ENCODE measurements around the gene PHACTR3. TPM values are rescaled to one million over a fixed set of nuclear protein-coding genes. Genes with fewer than 3 reads are reported as not detected.

Gene PHACTR3
- total and polyA plus RNA-seq, 2 donors (not counting 1 experiment from before 2014, with no cell fraction given), result not detected

DNA sequence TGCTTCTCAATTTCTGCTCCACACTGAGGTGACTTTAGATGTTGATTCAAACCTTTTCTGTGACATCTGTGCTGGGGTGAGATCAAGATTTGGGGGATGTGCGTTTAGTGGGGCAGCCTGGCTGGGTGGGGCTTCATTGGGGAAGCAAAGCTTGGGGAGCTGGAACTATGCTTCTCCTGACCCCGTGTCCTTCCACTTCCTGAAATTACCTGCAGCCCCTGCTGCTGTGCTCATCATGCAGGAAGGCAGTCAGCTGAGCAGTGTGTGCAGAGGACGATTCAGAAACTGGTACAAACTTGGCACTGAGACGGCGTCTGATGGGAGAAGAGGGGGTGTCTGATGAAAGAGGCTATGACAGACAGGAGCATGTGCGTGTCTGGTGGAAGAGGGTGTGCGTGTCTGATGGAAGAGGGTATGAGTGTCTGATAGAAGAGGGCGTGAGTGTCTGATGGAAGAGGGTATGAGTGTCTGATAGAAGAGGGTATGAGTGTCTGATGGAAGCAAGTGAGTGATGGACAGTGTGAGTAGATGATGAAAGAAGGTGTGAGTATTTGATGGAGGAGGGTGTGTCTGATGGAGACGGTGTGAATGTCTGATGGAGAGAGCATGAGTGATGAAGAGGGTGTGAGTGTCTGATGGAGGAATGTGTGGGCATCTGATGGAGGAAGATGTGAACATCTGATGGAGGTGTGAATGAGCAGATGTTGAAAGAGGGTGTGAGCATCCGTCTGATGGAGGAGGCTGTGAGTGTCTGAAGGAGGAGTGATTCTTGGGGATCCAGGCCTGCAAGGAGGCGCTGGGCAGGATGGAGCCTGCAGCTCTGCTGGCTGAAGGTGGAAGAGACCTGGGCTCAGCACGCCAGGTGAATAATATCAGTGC lies 225.7 kb downstream of the PHACTR3 start:
- Histone ChIP-seq H3K4me1 (ENCODE audit: control insufficient read depth, extremely low read depth, insufficient read depth, low read length) (no peaks in the 10 kb centered on the region), H3K4me2 (ENCODE audit: extremely low read depth, insufficient read depth, low read length) (no peak overlapping the region), H3K79me2 (ENCODE audit: control insufficient read depth, insufficient read depth, low read length) (no peaks in the 10 kb centered on the region), H3K4me3 (replicated peaks in 1 of 4; ENCODE audit: control extremely low read depth in 1 of 4, insufficient read depth in 1 of 4, low read depth in 3 of 4, low read length in 4 of 4) (no peak overlapping the region), H4K20me1 (ENCODE audit: control insufficient read depth, extremely low read depth, insufficient read depth, low read length) (no peaks in the 10 kb centered on the region), H2AFZ (ENCODE audit: low read length) (no peak overlapping the region), H3K27me3 (ENCODE audit: control insufficient read depth, insufficient read depth, low read length) (no peaks in the 10 kb centered on the region), H3K36me3 (ENCODE audit: control insufficient read depth, insufficient read depth, low read length) (no peaks in the 10 kb centered on the region), H3K9me3 (ENCODE audit: control insufficient read depth, insufficient read depth, low read depth, low read length) (no peaks in the 10 kb centered on the region), H3K9ac (ENCODE audit: insufficient read depth, low read length) (no peak overlapping the region), H3K27ac (ENCODE audit: insufficient read depth, low read length) (no peak overlapping the region)
- no peak for TF ChIP-seq EZH2 (IDR thresholded peaks at IDR 0.05; ENCODE audit: low read length, missing control alignments)
- TF ChIP-seq, protein P1, sequence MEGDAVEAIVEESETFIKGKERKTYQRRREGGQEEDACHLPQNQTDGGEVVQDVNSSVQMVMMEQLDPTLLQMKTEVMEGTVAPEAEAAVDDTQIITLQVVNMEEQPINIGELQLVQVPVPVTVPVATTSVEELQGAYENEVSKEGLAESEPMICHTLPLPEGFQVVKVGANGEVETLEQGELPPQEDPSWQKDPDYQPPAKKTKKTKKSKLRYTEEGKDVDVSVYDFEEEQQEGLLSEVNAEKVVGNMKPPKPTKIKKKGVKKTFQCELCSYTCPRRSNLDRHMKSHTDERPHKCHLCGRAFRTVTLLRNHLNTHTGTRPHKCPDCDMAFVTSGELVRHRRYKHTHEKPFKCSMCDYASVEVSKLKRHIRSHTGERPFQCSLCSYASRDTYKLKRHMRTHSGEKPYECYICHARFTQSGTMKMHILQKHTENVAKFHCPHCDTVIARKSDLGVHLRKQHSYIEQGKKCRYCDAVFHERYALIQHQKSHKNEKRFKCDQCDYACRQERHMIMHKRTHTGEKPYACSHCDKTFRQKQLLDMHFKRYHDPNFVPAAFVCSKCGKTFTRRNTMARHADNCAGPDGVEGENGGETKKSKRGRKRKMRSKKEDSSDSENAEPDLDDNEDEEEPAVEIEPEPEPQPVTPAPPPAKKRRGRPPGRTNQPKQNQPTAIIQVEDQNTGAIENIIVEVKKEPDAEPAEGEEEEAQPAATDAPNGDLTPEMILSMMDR (conservative IDR thresholded peaks at IDR 0.05 in 1 of 2, IDR thresholded peaks at IDR 0.05 in 1 of 2; ENCODE audit: low read depth in 1 of 2, low read length in 2 of 2), result no peak
- DNase-seq (ENCODE audit: low read depth in 2 of 2), result no peak

DNA sequence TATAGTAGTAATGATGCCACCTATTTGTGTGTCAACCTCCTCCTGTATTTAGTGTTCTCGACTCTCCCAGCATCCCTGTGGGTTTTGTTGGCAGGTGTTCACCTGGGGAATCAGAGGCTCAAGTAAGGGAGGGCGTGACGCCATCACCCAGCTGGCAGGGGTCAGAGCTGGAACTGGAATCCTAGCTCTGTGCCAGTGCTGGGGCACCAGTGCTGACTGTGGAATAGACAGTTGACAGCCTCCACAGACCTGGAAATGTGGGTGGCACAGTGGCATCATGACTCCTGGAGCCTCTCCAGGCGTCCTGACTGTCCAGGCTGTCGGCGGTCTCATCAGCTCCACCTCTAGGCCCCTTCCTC lies 226.3 kb downstream of the PHACTR3 start:
- no peak for TF ChIP-seq EZH2 (IDR thresholded peaks at IDR 0.05; ENCODE audit: low read length, missing control alignments)
- TF ChIP-seq, protein P1 (conservative IDR thresholded peaks at IDR 0.05 in 1 of 2, IDR thresholded peaks at IDR 0.05 in 1 of 2; ENCODE audit: low read depth in 1 of 2, low read length in 2 of 2), result no peak
- H3K9me3 ChIP-seq (ENCODE audit: control insufficient read depth, insufficient read depth, low read depth, low read length), result no peaks in the 10 kb centered on the region
- no peaks in the 10 kb centered on the region for H3K27me3 ChIP-seq (ENCODE audit: control insufficient read depth, insufficient read depth, low read length)
- no peaks in the 10 kb centered on the region for H3K36me3 ChIP-seq (ENCODE audit: control insufficient read depth, insufficient read depth, low read length)
- H3K79me2 ChIP-seq (ENCODE audit: control insufficient read depth, insufficient read depth, low read length), result no peaks in the 10 kb centered on the region
- no peak overlapping the region for H2AFZ ChIP-seq (ENCODE audit: low read length)
- H4K20me1 ChIP-seq (ENCODE audit: control insufficient read depth, extremely low read depth, insufficient read depth, low read length), result no peaks in the 10 kb centered on the region
- no peaks in the 10 kb centered on the region for H3K4me1 ChIP-seq (ENCODE audit: control insufficient read depth, extremely low read depth, insufficient read depth, low read length)
- no peak overlapping the region for H3K27ac ChIP-seq (ENCODE audit: insufficient read depth, low read length)
- no peak overlapping the region for H3K4me3 ChIP-seq (replicated peaks in 1 of 4; ENCODE audit: control extremely low read depth in 1 of 4, insufficient read depth in 1 of 4, low read depth in 3 of 4, low read length in 4 of 4)
- H3K4me2 ChIP-seq (ENCODE audit: extremely low read depth, insufficient read depth, low read length), result no peak overlapping the region
- DNase-seq (ENCODE audit: low read depth in 2 of 2), result no peak
- no peak overlapping the region for H3K9ac ChIP-seq (ENCODE audit: insufficient read depth, low read length)

DNA sequence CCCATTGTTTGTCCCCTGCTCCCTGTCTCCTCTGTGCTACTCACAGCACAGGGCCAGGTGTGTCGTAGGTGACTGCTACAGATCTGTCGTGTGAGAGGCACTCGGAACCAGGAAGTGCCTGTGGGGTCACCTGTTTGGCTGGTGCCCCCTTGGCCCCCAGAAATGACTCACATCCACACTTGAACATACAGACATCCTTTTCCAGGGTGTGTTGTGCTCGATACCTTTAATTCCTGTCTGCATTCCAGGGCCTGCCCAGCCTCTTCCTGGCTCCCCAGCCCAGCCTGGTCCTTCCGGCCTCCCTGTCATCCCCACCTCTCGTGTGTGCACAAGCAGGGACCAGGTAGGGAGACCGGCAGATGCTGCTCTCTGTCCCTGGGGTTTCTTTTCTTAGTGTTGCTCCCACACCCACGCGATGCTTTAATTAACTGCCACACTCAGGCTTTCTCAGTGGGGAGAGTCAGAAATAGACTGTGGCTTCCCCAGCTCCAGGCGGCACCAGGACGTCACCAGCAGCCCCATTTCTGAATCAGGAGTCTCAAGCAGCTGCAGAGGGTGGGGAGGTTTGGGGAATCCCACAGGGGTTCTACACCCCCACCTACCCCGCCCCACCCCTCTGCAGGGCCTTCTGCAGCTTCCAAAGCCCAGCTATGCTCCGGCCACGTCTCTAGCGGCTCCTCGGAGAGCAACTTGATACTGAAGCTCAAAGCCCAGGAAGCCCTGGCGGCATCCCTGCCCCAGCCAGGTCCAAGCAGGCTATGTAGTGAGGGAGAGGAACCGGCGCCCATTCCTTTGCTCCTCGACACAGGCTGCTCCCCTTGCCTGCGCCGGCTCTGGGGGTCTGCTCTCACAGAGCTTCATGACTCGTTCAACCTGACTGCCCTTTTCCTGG lies 226.9 kb downstream of the PHACTR3 start:
- H3K79me2 ChIP-seq (ENCODE audit: control insufficient read depth, insufficient read depth, low read length), result no peaks in the 10 kb centered on the region
- no peak overlapping the region for H3K9ac ChIP-seq (ENCODE audit: insufficient read depth, low read length)
- no peaks in the 10 kb centered on the region for H3K9me3 ChIP-seq (ENCODE audit: control insufficient read depth, insufficient read depth, low read depth, low read length)
- H2AFZ ChIP-seq (ENCODE audit: low read length), result no peak overlapping the region
- no peak overlapping the region for H3K4me2 ChIP-seq (ENCODE audit: extremely low read depth, insufficient read depth, low read length)
- no peaks in the 10 kb centered on the region for H3K36me3 ChIP-seq (ENCODE audit: control insufficient read depth, insufficient read depth, low read length)
- H3K4me1 ChIP-seq (ENCODE audit: control insufficient read depth, extremely low read depth, insufficient read depth, low read length), result no peaks in the 10 kb centered on the region
- no peak overlapping the region for H3K27ac ChIP-seq (ENCODE audit: insufficient read depth, low read length)
- no peak overlapping the region for H3K4me3 ChIP-seq (replicated peaks in 1 of 4; ENCODE audit: control extremely low read depth in 1 of 4, insufficient read depth in 1 of 4, low read depth in 3 of 4, low read length in 4 of 4)
- DNase-seq (ENCODE audit: low read depth in 2 of 2), result no peak
- TF ChIP-seq, protein P1 (conservative IDR thresholded peaks at IDR 0.05 in 1 of 2, IDR thresholded peaks at IDR 0.05 in 1 of 2; ENCODE audit: low read depth in 1 of 2, low read length in 2 of 2), result no peak
- no peak for TF ChIP-seq EZH2 (IDR thresholded peaks at IDR 0.05; ENCODE audit: low read length, missing control alignments)
- H4K20me1 ChIP-seq (ENCODE audit: control insufficient read depth, extremely low read depth, insufficient read depth, low read length), result no peaks in the 10 kb centered on the region
- no peaks in the 10 kb centered on the region for H3K27me3 ChIP-seq (ENCODE audit: control insufficient read depth, insufficient read depth, low read length)
